GM18498 (cell line): ENCODE measurements around the gene LCN12.

Source experiments
- ATAC-seq: cut with Tn5 transposase; IDR thresholded peaks from one replicate; pipeline ENCODE4 v1.9.1; 2021; ENCODE audit warnings: mild to moderate bottlenecking, moderate library complexity; ENCODE audit not compliant: unreplicated experiment

LCN12 gene, protein sequence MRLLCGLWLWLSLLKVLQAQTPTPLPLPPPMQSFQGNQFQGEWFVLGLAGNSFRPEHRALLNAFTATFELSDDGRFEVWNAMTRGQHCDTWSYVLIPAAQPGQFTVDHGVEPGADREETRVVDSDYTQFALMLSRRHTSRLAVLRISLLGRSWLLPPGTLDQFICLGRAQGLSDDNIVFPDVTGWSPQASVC

DNA sequence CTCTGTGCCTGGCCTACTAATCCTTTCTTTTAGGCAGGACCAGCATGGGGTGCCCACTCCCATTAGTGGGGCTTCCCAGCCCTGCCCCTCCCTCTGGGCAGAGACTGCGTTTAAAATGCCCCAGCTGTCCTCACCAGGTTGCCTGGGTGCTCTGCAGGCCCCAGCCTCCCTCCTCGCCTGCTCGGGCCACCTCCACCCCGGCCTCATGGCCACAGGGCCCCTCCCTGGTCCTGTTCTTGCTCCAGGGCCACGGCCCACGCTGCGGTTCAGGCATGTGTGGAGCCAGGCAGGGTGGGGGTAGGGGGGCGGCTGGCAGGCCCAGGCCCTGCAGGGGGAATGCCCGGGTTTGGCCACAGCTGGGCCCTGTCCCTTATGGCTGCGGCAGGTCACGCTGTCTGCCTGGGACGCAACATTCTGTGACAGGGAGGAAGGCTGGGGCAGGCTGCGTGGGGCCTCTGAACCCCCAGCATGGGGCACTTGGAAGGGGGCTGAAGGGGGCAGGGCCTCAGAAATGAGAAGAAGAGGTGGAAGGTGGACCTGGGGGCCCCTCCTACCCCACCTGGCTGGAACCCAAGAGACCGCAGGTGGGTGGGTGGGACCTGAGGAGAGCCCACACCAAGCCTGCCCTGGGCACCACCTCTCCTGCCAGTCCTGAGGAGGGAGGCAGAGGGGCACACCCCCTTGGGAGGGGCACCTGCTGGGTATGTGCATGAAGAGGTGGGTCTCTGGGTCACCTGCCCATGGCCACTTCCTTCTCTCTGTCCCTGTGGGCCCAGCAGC is at the start of gene LCN12:
Gene LCN12, plus strand, starts transcription at position 733 of the 780 bp plus-strand sequence. CDS start 55 bp downstream, outside the sequence.
- ATAC-seq, result no peak

DNA sequence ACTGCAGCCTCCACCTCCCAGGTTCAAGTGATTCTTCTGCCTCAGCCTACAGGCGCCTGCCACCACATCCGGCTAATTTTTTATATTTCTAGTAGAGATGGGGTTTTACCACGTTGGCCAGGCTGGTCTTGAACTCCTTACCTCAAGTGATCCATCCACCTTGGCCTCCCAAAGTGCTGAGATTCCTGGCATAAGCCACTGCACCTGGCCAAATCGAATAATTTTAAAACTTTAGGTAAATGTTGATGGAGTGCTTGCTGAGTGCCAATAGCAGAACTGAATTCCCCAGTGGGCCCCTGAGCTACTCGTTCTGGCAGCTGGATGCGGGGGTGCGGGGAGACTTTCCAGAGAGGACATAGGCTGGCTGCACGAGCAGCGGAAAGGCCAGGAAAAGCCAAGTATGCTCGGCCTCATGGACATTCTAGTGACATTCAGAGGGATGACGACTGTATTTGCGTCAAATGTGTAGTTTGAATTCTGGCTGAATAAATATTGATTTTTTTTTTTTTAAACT is 49.0 kb upstream of the LCN12 start:
- ATAC-seq, result no peak

DNA sequence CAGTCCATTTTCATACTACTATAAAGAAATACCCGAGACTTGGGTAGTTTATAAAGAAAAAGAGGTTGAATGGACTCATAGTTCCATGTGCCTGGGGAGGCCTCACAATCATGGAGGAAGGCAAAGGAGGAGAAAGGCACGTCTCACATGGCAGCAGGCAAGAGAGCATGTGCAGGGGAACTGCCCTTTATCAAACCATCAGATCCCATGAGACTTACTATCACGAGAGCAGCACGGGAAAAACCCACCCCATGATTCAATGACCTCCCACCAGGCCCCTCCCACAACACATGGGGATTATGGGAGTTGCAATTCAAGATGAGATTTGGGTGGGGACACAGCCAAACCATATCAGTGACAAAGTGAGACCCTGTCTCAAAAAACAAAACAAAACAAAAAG is 45.8 kb upstream of the LCN12 start:
- ATAC-seq, result no peak

DNA sequence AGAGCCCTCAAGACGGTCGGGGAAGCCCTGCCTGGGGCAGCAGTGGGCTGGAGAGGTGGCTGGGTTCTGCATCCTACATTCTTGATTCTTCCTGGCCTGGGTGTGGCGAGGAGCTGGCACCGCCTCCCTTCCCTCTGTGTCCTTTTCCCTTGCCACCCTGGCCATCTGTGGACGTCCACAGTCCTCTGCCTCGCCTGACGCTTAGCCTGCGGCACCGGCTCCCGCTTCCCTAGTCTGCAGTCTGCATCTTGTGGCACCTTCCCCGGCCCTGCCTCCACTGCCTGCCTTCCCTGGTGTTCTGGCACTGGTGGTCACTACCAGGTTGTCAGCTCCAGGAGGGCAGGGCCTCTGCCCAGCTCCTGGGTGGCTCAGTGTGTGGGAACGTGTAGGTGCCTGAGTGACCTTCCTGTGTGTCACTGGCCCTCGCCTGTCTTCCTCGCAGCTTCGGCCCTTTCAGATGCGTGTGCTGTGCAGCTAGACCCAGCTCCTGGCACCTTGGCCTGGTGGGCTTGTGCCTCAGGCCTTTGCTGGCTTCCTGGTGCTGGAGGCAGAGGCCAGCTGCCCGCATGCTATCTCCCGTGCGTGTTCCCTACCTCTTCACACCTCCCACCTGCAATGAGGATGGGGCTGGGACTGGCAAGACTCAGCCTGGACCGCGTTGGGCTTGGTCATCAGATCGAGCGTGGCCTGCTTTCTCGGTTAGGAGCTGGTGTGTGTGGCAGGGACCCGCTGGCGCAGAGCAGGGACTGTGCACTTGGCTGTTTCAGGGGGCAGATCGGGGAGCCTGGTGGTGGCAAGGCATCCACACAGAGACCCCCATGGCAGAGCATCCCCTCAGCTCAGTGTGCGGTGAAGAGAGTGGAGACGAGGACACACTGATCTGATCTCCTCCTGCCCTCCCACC is 44.8 kb upstream of the LCN12 start:
- no peak for ATAC-seq

DNA sequence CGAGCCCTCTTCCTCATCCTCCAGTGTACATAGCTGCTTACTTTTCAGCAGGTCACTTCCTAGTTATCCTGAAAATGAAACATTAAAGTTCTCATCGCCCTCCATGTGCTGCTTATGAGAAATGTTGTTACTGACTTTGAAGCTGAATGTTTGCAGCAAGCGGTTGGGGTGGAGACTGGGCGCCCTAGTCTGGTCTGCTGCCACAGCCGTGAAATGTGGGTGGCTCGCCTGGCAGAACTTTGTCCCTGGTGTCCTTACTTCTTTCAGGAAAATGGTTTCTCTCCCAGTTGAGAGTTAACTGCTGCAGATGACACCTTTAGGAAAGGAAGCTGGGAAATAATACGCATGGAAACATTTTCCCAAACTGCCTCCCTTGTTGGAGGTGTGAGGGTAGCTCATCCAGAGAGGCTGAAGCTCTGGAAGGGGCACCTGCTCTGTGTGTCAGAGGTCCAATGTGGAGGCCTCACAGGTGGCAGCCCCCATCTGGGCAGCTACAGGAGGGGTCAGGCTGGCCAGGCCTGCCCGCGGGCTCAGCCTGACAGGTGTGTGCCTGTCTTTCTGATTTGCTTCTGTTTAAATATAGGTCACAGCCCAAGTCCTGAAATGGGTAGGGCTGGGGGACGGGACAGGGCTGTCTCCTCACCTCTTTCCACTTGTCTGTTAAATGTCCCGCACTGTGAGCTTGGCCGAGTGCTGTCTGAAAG is 41.7 kb upstream of the LCN12 start:
- ATAC-seq, result no peak

DNA sequence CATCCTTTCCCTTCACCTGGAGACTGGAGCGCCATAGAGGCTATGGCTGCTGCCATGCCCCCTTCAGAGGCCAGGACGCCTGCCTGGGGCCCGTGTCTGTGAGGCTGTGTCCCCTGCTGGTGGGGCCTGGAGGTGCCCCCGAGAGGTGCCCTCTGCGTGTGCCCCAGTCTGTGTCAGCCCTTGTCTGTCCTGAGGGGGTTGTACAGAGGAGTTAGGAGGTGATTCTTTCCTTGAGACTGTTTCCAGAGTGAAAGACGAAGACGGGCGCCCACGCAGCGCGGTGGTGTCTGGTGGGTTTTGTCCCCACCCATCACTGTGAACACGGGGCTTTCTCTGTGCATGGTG is 41.2 kb upstream of the LCN12 start:
- ATAC-seq, result no peak

DNA sequence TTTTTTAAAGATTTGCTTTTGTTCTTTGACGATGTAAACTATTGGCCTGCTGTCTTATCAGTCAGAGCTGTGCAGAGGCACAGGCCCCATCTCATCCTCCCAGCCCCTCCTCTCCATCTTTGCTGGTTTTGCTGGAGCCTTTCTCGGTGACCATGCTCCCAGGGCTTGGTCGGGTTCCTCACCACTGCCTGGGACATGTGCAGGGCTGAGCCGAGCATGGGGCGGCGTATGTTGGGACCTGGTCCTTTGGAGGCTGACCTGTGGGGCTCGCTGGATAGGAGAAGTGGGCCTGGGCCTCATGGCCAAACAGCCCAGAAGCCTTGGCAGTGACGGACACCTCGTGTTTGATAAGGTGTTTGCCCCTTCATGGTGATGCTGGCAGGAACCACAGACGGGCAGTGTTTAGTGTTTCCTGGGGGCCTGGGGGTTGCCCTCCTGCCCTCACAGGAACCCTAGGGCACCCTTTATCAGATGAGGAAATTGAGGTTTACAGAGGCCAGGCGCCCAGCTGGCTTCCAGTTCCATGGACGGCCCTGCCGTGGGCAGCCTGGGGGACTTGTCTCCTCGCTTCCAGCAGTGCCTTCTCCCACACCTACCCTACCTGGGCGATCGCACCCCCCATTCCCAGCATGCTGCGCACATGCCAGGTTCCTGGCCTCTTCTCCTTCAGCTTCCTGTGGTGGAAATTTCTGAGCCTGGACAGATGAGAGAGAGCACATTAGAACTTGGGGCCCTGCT is 38.2 kb upstream of the LCN12 start:
- no peak for ATAC-seq

DNA sequence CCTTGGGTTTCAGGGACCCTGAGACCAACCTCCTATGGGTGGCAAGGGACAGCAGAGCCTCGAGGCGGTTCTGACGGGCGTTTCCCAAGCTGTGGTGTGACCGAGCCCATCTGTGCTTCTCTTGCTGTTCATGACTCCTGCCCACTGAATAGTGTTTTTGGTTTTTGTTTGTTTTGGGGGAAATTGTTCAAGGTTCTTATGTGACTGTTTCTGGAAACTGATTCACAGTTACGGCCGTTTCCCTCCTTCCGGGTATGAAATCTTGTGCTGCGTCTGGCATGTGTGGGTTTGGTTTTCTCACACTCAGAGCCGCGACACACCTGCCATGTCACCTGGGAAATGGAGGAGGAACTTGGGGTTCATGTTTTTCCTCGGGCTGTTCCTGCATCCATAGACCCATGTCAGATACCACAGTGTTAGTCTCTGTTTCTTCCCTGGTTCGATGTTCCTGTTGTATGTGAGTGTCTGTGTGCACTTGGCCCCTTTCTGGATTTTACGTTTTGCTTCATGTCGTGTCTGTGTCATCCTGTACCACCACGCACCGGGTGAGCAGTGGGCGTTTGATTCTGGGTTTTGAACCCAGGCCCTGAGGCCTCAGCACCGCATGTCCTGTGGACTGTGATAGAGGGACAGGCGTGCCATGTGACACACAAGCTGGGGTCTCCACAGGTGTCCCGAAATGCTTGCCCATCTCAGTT is 36.3 kb upstream of the LCN12 start:
- no peak for ATAC-seq

DNA sequence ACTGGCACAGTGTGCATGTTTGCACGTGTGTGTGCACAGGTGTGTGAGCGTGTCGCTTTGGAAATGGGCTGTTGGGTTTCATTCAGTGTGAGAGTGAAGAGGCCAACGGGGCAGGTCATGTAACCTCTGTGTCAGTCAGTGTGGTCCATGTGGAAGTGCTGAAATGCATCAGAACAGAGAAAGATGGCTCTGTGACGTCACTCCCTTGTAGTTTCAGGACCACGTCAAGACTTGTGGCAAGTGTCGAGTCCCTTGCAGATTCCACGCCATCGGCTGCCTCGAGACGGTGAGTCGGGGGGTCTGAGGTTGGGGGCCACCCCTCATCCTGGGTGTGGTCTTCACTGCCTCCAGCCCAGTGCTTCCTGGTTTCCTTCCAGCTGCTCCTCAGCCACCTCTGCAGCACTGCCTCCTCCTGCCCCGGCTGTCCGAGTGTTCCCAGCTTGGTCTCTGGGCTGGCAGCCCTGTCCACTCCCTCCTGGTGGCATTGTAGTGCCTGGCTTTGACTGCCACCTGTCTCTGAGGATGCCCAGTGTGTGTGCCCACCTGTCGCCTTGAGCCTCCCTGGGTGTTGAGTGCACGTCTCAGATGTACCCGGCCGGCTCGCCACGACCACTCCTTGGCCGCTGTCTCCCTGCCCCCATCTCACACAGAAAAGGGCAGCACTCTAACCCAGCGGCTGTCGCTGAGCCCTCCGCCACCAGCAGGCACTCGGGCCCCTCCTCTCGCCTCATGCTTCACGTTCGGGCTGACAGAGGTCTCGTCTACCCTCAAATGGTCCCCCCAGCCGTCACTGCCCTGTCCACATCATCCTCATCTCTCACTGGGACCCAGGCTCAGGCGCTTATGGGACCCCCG is 35.5 kb upstream of the LCN12 start:
- ATAC-seq, result no peak

DNA sequence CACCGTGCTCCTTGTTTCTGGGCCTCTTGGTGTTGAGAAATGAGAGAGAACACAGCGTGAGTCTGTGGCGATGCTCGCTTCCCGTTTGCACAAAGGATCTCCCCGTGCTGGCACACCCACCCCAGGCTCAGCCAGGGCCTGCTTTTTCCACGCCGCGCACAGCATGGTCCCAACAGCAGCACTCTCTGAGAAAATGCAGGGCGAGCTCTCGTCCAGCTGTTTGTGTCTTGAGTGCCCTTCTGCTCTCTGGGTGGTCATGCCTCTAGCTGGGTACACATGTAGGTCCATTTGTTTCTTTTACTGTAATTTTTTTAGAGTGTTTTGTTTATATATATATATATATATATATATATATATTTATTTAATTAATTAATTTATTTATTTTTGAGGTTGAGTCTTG is 34.2 kb upstream of the LCN12 start:
- no peak for ATAC-seq

DNA sequence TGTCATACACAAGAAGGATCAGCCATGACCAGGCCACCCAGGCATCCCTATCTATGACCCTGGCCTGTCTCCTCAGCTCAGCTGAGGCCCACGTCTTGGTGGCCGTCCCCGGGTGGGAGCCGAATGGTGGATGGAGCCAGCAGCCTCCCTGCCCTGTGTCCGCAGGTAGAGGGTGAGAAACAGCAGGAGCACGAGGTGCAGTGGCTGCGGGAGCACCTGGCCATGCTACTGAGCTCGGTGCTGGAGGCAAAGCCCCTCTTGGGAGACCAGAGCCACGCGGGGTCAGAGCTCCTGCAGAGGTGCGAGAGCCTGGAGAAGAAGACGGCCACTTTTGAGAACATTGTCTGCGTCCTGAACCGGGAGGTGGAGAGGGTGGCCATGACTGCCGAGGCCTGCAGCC is 32.0 kb upstream of the LCN12 start:
- ATAC-seq, result no peak

DNA sequence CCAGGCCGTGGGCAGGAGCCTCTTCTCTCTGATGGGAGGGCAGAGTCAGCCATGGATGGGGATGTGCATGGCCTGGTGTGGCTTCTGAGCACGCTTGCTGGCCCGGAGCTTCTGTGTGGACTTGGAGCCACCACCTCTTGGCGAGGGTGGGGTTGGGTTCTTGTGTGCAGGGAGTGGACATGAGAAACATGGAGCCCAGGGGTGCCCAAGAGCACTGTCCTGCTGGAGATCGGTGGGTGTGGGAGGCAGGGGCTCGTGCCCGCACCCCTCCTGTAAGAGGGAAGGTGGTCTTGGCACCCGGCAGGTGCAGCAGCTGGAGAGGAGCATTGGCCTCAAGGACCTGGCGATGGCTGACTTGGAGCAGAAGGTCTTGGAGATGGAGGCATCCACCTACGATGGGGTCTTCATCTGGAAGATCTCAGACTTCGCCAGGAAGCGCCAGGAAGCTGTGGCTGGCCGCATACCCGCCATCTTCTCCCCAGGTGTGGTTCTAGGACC is 31.3 kb upstream of the LCN12 start:
- no peak for ATAC-seq

DNA sequence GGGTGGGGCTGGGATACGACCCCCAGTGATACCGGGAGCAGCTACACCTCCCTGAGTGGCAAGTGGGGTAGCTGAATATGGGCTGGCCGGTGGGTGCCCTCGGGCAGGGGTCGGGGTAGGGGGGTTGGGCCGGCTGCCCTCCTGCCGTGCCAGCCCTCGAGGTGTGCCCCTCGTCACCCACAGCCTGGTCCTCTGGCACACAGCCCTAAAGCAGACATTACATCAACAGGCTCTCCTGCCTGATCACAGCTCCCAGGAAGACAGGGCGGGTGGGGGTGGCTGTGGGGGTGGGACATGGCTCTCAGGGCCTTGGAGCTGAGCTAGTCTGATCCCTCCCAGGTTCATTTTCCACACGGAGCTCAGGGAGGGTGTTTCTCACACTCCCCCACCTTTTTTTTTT is 30.8 kb upstream of the LCN12 start:
- ATAC-seq, result no peak

DNA sequence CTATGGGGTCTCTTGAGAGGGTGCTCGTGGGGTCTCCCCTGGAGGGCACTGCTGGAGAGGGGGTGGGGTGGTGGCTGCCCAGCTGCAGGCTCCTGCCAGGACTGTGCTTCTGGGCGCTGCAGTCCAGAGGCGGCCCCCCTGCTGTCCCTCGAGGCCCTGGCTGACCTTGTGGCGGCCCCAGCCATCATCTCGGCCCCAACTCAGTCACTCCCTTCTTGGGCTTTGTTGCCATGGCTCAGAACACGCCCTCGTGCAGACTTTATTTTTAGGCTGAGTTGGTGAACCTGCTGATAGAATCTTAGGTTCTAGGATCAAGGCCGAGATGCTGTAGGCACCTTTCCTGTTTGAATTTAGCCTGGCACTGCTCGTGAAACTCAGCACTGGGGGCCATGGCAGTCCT is 30.4 kb upstream of the LCN12 start:
- ATAC-seq, result no peak

DNA sequence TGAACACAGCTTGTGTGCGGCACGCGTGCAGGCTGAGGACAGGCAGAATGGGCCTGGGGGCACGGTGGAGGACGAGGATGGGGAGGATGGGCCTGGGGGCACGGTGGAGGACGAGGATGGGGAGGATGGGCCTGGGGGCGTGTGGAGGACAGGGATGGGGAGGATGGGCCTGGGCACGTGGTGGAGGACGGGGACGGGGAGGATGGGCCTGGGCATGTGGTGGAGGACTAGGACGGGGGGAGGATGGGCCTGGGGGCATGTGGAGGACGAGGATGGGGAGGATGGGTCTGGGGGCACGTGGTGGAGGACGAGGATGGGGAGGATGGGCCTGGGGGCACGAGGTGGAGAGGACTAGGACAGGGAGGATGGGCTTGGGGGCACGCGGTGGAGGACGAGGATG is 29.5 kb upstream of the LCN12 start:
- no peak for ATAC-seq

DNA sequence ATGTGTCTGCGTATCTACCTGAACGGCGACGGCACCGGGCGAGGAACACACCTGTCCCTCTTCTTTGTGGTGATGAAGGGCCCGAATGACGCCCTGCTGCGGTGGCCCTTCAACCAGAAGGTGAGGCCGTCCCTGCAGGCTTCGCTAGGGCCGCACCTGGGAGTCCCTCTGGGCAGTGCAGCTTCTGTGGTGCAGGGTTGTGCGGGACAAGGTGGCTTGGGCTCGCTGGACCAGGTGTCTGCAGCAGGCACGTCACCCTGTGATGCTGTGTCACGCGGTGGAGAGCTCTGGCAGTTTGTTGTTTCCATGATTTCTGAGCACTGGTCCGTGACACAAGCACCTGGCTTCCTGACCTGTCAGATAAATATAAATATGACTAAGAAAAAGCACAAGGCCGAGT is 28.2 kb upstream of the LCN12 start:
- ATAC-seq, result no peak

DNA sequence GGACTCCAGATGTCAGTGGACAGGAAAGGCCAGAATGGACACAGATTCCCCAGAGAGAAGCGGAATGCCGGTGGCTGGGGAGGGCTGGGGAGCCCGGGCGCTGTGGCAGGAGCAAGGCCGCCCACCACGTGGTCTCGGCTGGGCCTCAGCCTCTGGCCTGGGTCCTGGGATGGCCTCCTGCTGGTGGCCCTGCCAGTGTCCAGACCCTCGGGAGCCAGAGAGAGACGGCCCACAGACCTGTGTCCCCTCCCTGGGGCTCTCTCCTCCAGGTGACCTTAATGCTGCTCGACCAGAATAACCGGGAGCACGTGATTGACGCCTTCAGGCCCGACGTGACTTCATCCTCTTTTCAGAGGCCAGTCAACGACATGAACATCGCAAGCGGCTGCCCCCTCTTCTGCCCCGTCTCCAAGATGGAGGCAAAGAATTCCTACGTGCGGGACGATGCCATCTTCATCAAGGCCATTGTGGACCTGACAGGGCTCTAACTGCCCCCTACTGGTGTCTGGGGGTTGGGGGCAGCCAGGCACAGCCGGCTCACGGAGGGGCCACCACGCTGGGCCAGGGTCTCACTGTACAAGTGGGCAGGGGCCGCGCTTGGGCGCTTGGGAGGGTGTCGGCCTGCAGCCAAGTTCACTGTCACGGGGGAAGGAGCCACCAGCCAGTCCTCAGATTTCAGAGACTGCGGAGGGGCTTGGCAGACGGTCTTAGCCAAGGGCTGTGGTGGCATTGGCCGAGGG is 26.5 kb upstream of the LCN12 start:
- no peak for ATAC-seq

DNA sequence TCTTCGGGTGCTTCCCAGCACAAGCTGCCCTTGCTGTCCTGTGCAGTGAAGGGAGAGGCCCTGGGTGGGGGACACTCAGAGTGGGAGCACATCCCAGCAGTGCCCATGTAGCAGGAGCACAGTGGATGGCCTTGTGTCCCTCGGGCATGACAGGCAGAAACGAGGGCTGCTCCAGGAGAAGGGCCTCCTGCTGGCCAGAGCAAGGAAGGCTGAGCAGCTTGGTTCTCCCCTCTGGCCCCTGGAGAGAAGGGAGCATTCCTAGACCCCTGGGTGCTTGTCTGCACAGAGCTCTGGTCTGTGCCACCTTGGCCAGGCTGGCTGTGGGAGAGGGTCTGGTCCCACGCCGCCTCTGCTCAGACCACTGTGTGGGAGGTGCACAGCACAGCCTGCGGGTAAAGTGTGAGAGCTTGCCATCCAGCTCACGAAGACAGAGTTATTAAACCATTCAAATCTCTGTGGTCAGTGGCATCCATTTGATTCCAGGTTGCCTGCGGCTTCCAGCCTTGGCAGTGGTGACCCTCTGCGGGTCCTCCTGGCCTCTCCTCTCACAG is 25.8 kb upstream of the LCN12 start:
- no peak for ATAC-seq
